ENCODE results near the gene SOWAHA. TPM values are rescaled to one million over a fixed set of nuclear protein-coding genes. Genes with fewer than 3 reads are reported as not detected.
A peak's percentile ranks its signal among the peaks of the same experiment; 100 is the strongest.

The SOWAHA gene
- total RNA-seq, 2 experiments from 2014 or later: not detected

GRCh38 chr5:132772291-132773070 is 40.6 kb upstream of the SOWAHA start:
- CTCF ChIA-PET: interaction anchor here (1.1 kb wide), 1 partner anchor 49 kb away, joined by 3 read pairs; no protein-coding TSS in a partner anchor
- peaks cover 13% of the 10 kb centered on the region for H3K27me3 Mint-ChIP-seq (ENCODE audit: low read depth)
- DNase-seq: no peak
- H3K4me1 Mint-ChIP-seq (ENCODE audit: low read depth): peaks cover 6% of the 10 kb centered on the region
- POLR2A ChIA-PET: interaction anchor here (1.4 kb wide), 1 partner anchor 25 kb away, joined by 3 read pairs; the partner anchor contains the start of gene CCNI2
- no peaks in the 10 kb centered on the region for H3K36me3 Mint-ChIP-seq (ENCODE audit: low read depth)
- no peak overlapping the region for H3K27ac Mint-ChIP-seq
- ATAC-seq: no peak
- H3K4me3 Mint-ChIP-seq: no peak overlapping the region
- no peaks in the 10 kb centered on the region for H3K9me3 Mint-ChIP-seq (ENCODE audit: insufficient read depth)

- no peak for DNase-seq
- no peak overlapping the region for H3K4me3 Mint-ChIP-seq
- no peaks in the 10 kb centered on the region for H3K9me3 Mint-ChIP-seq (ENCODE audit: insufficient read depth)
- peaks cover 11% of the 10 kb centered on the region for H3K4me1 Mint-ChIP-seq (ENCODE audit: low read depth)
- ChIA-PET POLR2A (interaction anchor here (1.4 kb wide), 1 partner anchor 26 kb away, joined by 3 read pairs; the partner anchor contains the start of gene CCNI2), CTCF (interaction anchor here (1.1 kb wide), 1 partner anchor 49 kb away, joined by 3 read pairs; no protein-coding TSS in a partner anchor)
- no peaks in the 10 kb centered on the region for H3K36me3 Mint-ChIP-seq (ENCODE audit: low read depth)
- H3K27me3 Mint-ChIP-seq (ENCODE audit: low read depth): peaks cover 17% of the 10 kb centered on the region
- no peak for ATAC-seq
- no peak overlapping the region for H3K27ac Mint-ChIP-seq
Observed at GRCh38 chr5:132773114-132773513, 40.0 kb upstream of the SOWAHA start.

- Mint-ChIP-seq H3K9me3 (ENCODE audit: insufficient read depth) (no peaks in the 10 kb centered on the region), H3K4me3 (no peak overlapping the region), H3K4me1 (ENCODE audit: low read depth) (peaks cover 15% of the 10 kb centered on the region), H3K36me3 (ENCODE audit: low read depth) (no peaks in the 10 kb centered on the region), H3K27ac (no peak overlapping the region), H3K27me3 (ENCODE audit: low read depth) (peaks cover 23% of the 10 kb centered on the region)
- POLR2A ChIA-PET: interaction anchor here (1.4 kb wide), 1 partner anchor 26 kb away, joined by 3 read pairs; the partner anchor contains the start of gene CCNI2
- ATAC-seq: no peak
- CTCF ChIA-PET: interaction anchor here (1.1 to 2.8 kb wide), 2 partner anchors 45 to 48 kb away, joined by 3 to 9 read pairs; no protein-coding TSS in a partner anchor
- DNase-seq: no peak
Observed at GRCh38 chr5:132773601-132774355, 39.3 kb upstream of the SOWAHA start.

GRCh38 chr5:132774406-132774805 is 38.7 kb upstream of the SOWAHA start:
- ChIA-PET POLR2A (no interaction called here), CTCF (interaction anchor here (2.8 kb wide), 1 partner anchor 44 kb away, joined by 9 read pairs; no protein-coding TSS in a partner anchor)

DNA sequence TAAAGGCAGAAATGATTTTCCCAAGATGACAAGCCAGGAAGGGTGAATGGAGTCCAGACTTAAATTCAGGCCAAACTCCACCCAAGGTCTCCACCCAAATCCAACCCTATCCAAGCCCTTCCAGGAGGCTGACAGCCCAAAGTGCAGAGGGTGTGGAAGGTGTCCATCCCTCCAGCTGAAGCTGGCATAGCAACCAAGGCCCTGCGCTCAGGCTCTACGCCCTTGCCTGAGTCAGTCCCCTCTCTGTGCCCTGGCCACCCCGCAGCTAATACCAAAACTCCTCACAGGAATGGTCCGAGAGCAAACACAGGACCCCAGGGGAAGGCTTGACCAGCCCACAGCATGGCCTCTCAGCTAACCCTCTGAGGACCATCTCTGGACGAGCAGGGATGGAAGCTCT is 38.2 kb upstream of the SOWAHA start:
- peaks cover 26% of the 10 kb centered on the region for H3K27me3 Mint-ChIP-seq (ENCODE audit: low read depth)
- DNase-seq (no peak), ATAC-seq (no peak)
- no peak overlapping the region for H3K4me3 Mint-ChIP-seq
- ChIA-PET POLR2A (no interaction called here), CTCF (interaction anchor here (1.2 to 2.8 kb wide), 3 partner anchors 10 to 44 kb away, joined by 4 to 9 read pairs (median 4); partner anchors contain the start of gene CCNI2)
- no peak overlapping the region for H3K27ac Mint-ChIP-seq
- no peaks in the 10 kb centered on the region for H3K9me3 Mint-ChIP-seq (ENCODE audit: insufficient read depth)
- H3K36me3 Mint-ChIP-seq (ENCODE audit: low read depth): no peaks in the 10 kb centered on the region
- H3K4me1 Mint-ChIP-seq (ENCODE audit: low read depth): peaks cover 23% of the 10 kb centered on the region

More at GRCh38 chr5:132774406-132774805, 38.7 kb upstream of the SOWAHA start:
- no peak for ATAC-seq
- H3K27ac Mint-ChIP-seq: no peak overlapping the region
- peaks cover 19% of the 10 kb centered on the region for H3K4me1 Mint-ChIP-seq (ENCODE audit: low read depth)
- H3K27me3 Mint-ChIP-seq (ENCODE audit: low read depth): peaks cover 23% of the 10 kb centered on the region
- no peak overlapping the region for H3K4me3 Mint-ChIP-seq
- H3K36me3 Mint-ChIP-seq (ENCODE audit: low read depth): no peaks in the 10 kb centered on the region
- H3K9me3 Mint-ChIP-seq (ENCODE audit: insufficient read depth): no peaks in the 10 kb centered on the region
- DNase-seq: no peak

- no peaks in the 10 kb centered on the region for H3K9me3 Mint-ChIP-seq (ENCODE audit: insufficient read depth)
- ATAC-seq (no peak), DNase-seq (no peak)
- CTCF ChIA-PET: interaction anchor here (0.8 to 2.8 kb wide), 4 partner anchors 10 to 43 kb away, joined by 3 to 9 read pairs (median 4); partner anchors contain the start of gene CCNI2
- peaks cover 27% of the 10 kb centered on the region for H3K4me1 Mint-ChIP-seq (ENCODE audit: low read depth)
- no peaks in the 10 kb centered on the region for H3K36me3 Mint-ChIP-seq (ENCODE audit: low read depth)
- H3K27ac Mint-ChIP-seq: no peak overlapping the region
- POLR2A ChIA-PET: interaction anchor here (0.7 to 1.8 kb wide), 2 partner anchors 28 to 88 kb away, joined by 3 to 5 read pairs; partner anchors contain the start of gene CCNI2
- peaks cover 27% of the 10 kb centered on the region for H3K27me3 Mint-ChIP-seq (ENCODE audit: low read depth)
- H3K4me3 Mint-ChIP-seq: peak overlapping the region; percentile 6
Observed at GRCh38 chr5:132775476-132775961, 37.6 kb upstream of the SOWAHA start.

DNA sequence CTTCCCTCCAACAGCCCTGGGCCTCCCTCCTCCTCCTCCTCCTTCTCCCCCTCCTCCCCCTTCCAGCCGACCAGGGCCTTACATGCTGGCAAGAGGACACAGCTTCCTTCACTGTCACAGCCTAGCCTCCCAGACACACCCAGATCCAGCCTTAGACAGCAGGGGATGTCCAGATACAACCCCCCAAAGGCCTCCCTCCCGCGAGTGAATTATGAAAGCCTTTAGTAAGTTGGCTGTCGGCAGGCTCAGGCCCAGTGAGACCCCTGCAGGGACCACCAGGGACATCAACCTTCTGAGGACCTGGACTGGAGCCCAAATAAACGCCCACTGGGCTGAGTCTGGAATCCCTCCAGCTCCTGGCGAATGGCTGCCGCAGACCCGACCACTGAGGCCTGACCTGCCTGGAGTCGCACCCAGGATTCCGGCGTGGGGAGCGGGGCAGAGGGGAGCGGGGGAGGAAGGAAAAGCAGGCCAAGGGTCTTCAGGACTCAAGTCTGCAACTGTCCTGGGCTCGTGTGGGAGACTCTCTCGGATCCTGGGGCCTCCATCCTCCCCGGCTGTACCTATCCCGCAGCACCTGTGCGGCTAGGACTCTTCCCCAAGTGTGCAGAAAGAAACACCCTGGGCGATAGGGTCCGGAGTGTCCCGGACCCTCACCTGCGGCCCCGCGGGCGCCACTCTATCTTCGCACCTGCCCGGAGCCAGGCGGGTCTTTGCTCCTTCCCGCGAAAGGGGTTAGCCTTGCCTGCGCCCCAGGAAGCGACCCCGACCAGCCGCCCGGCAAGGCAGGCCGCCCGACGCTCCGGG is 36.8 kb upstream of the SOWAHA start:
- H3K4me3 Mint-ChIP-seq: peak overlapping the region; percentile 58
- no peak overlapping the region for H3K27ac Mint-ChIP-seq
- peaks cover 30% of the 10 kb centered on the region for H3K27me3 Mint-ChIP-seq (ENCODE audit: low read depth)
- DNase-seq: no peak
- POLR2A ChIA-PET: interaction anchor here (0.7 to 1.8 kb wide), 2 partner anchors 29 to 89 kb away, joined by 3 to 5 read pairs; partner anchors contain the start of gene CCNI2
- CTCF ChIA-PET: interaction anchor here (0.8 to 2.8 kb wide), 4 partner anchors 9 to 42 kb away, joined by 3 to 9 read pairs (median 4); partner anchors contain the start of gene CCNI2
- ATAC-seq: peak; percentile 28
- H3K36me3 Mint-ChIP-seq (ENCODE audit: low read depth): no peaks in the 10 kb centered on the region
- H3K9me3 Mint-ChIP-seq (ENCODE audit: insufficient read depth): no peaks in the 10 kb centered on the region
- H3K4me1 Mint-ChIP-seq (ENCODE audit: low read depth): peaks cover 34% of the 10 kb centered on the region

- Mint-ChIP-seq H3K27ac (no peak overlapping the region), H3K4me3 (no peak overlapping the region), H3K9me3 (ENCODE audit: insufficient read depth) (no peaks in the 10 kb centered on the region), H3K27me3 (ENCODE audit: low read depth) (peaks cover 35% of the 10 kb centered on the region), H3K4me1 (ENCODE audit: low read depth) (peaks cover 39% of the 10 kb centered on the region), H3K36me3 (ENCODE audit: low read depth) (no peaks in the 10 kb centered on the region)
- no peak for ATAC-seq
- ChIA-PET CTCF (interaction anchor here (1.1 to 2.0 kb wide), 3 partner anchors 8 to 51 kb away, joined by 4 to 5 read pairs (median 5); no protein-coding TSS in a partner anchor), POLR2A (interaction anchor here (1.5 to 1.8 kb wide), 2 partner anchors 29 to 39 kb away, joined by 3 to 5 read pairs; partner anchors contain the start of genes CCNI2 and KIF3A)
- no peak for DNase-seq
Observed at GRCh38 chr5:132776938-132777208, 36.2 kb upstream of the SOWAHA start.

DNA sequence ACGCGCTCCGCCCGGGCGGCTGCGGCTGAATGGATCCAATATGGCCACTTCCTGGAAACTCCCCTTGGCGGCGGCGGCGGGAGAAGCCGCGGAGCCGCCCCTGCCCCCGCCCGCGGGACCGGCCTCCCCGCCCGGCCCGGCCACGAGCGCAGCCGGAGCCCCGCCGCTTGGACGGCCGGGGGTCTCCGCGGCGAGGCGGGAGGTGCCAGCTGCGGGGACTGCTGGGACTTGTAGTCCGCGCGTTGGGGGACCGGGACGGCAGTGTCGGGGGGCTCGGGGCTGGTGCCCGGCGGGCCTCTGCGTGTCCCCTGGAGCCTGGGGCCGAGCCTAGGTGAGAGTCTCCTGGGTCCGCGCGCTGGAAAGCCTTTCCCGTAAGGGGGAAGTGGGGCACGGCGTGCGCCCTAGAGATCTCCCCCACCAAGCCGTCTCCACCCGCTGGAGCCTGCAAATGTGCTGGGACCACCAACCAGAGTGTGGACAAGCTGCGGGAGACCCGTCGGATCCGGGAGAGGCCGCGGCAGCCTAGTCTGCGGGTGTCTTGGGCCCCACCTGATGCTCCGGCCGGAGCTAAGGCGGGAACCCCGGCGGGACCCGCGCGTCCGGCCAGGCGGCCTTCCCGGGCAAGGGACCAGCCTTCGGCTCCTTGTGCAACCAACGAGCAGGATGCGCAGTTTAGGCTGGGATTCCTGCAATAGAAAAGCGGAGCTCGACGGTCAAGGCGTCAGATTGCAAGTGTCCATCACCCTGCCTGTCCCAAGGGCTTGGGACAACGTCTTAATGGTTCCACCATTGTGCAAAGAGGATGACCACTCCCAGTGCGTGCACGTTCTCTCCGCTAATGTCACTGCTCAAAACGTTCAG is 35.7 kb upstream of the SOWAHA start, which contains the start of gene SEPTIN8:
Gene SEPTIN8 (minus strand): TSS at position 31 of the 861 bp plus-strand sequence. CDS start 102 bp downstream, outside the sequence.
- H3K4me3 Mint-ChIP-seq: peak within 1 kb of the TSS; percentile 63
- H3K4me1 Mint-ChIP-seq (ENCODE audit: low read depth): peaks cover 41% of the 10 kb centered on the region
- H3K27ac Mint-ChIP-seq: peak within 1 kb of the TSS; percentile 64
- peaks cover 41% of the 10 kb centered on the region for H3K27me3 Mint-ChIP-seq (ENCODE audit: low read depth)
- no peaks in the 10 kb centered on the region for H3K36me3 Mint-ChIP-seq (ENCODE audit: low read depth)
- POLR2A ChIA-PET: interaction anchor here (1.5 to 1.8 kb wide), 2 partner anchors 30 to 40 kb away, joined by 3 to 5 read pairs; partner anchors contain the start of genes CCNI2 and KIF3A
- no peaks in the 10 kb centered on the region for H3K9me3 Mint-ChIP-seq (ENCODE audit: insufficient read depth)
- ATAC-seq: peak; percentile 70
- CTCF ChIA-PET: interaction anchor here (1.1 to 1.4 kb wide), 3 partner anchors 43 to 62 kb away, joined by 4 to 5 read pairs (median 5); no protein-coding TSS in a partner anchor
- peak; percentile 48 for DNase-seq

- POLR2A ChIA-PET: interaction anchor here (1.5 kb wide), 1 partner anchor 41 kb away, joined by 3 read pairs; the partner anchor contains the start of gene KIF3A
- H3K27me3 Mint-ChIP-seq (ENCODE audit: low read depth): peaks cover 43% of the 10 kb centered on the region
- no peaks in the 10 kb centered on the region for H3K36me3 Mint-ChIP-seq (ENCODE audit: low read depth)
- H3K4me1 Mint-ChIP-seq (ENCODE audit: low read depth): peaks cover 41% of the 10 kb centered on the region
- ATAC-seq (no peak), DNase-seq (no peak)
- H3K9me3 Mint-ChIP-seq (ENCODE audit: insufficient read depth): no peaks in the 10 kb centered on the region
- H3K4me3 Mint-ChIP-seq: peak overlapping the region; percentile 63
- H3K27ac Mint-ChIP-seq: peak overlapping the region; percentile 64
- CTCF ChIA-PET: interaction anchor here (1.1 to 1.4 kb wide), 3 partner anchors 43 to 62 kb away, joined by 4 to 5 read pairs (median 5); no protein-coding TSS in a partner anchor
Observed at GRCh38 chr5:132778129-132778528, 35.0 kb upstream of the SOWAHA start.
